K562 (cell line): ENCODE measurements around the gene VPS13D. TPM values are rescaled to one million over a fixed set of nuclear protein-coding genes. Genes with fewer than 3 reads are reported as not detected.

Source experiments
- ATAC-seq: fragments of 200-7000 bp; cut with Tn5 transposase; 3 replicates; pipeline ENCODE4 v1.9.1; 2020; ENCODE audit warnings: moderate library complexity
- BruUV-seq: library from RNA; stranded (reverse); fragments of 400-500 nt; replicated peaks from 2 replicates; lab custom pipeline; 2021; lab: Mats Ljungman, UMichigan
- CTCF ChIA-PET: fragments of 300-600 bp; formaldehyde crosslinking; extraction: SDS; loops from one replicate; lab custom pipeline; 2021; ENCODE audit warnings: low intra/inter-chr PET ratio; lab: Yijun Ruan, JAX
- POLR2A ChIA-PET: fragments of 300-600, 350-650 bp; sonication (Branson Sonifier 250); formaldehyde crosslinking; extraction: SDS; loops from one replicate; lab custom pipeline; 2021; ENCODE audit warnings: antibody characterized with exemption, inconsistent platforms; lab: Yijun Ruan, JAX
- DNase-seq, 4 experiments: peaks; one replicate each; pipeline versions ENCODE4 v3.0.0 to v3.0.0-alpha.2; 2011 to 2018; ENCODE audit warnings: low spot score in 3 of 4, mixed read lengths in 3 of 4; ENCODE audit errors: extremely low read depth in 1 of 4
- FAIRE-seq: peaks from 2 replicates; lab custom pipeline; 2011; peaks lifted over from hg19 to GRCh38; lab: Jason Lieb, UNC
- H2AFZ ChIP-seq: 2 replicates; pipeline ENCODE4 v1.6.0; 2011; ENCODE audit warnings: low read depth, low read length, control low read depth, inconsistent platforms
- H3K27ac ChIP-seq: fragments of 200-600 bp; 3 replicates; pipeline ENCODE4 v1.8.0; 2011; ENCODE audit warnings: low read depth, mild to moderate bottlenecking, control low read depth, inconsistent platforms, low read length, moderate library complexity, mixed read lengths; ENCODE audit errors: extremely low read depth
- H3K27me3 ChIP-seq, 2 experiments: fragments of 300-600 bp in 1 of 2; 2 replicates in 1 of 2; 3 replicates in 1 of 2; pipeline versions ENCODE4 v1.6.0 to v1.8.0; 2011; ENCODE audit warnings: inconsistent platforms in 2 of 2, low read length in 2 of 2, mild to moderate bottlenecking in 1 of 2, mixed read lengths in 1 of 2, moderate library complexity in 1 of 2; ENCODE audit not compliant: control insufficient read depth in 2 of 2, insufficient read depth in 2 of 2
- H3K36me3 ChIP-seq: fragments of 300-600 bp; 3 replicates; pipeline ENCODE4 v1.8.0; 2011; ENCODE audit warnings: mild to moderate bottlenecking, low read length, inconsistent platforms; ENCODE audit not compliant: control insufficient read depth, insufficient read depth
- H3K4me1 ChIP-seq, 2 experiments: fragments of 200-600 bp in 1 of 2; replicated peaks in 1 of 2; 2 replicates in 1 of 2; 3 replicates in 1 of 2; pipeline versions ENCODE4 v1.5.1 to v1.8.0; 2011; ENCODE audit warnings: inconsistent platforms in 2 of 2, low read length in 2 of 2, mild to moderate bottlenecking in 1 of 2, mixed read lengths in 1 of 2, moderate library complexity in 1 of 2; ENCODE audit not compliant: control insufficient read depth in 2 of 2, insufficient read depth in 2 of 2
- H3K4me2 ChIP-seq: 2 replicates; pipeline ENCODE4 v1.6.1; 2011; ENCODE audit warnings: low read length, control low read depth, inconsistent platforms, mixed read lengths; ENCODE audit not compliant: insufficient read depth
- H3K4me3 ChIP-seq: fragments of 200-600 bp; sonication (generic), shearing (Covaris generic); 2 replicates; pipeline ENCODE4 v1.5.1; 2016; ENCODE audit warnings: control low read depth, inconsistent platforms
- H3K79me2 ChIP-seq: fragments of 200-600 bp; 3 replicates; pipeline ENCODE4 v1.8.0; 2011; ENCODE audit warnings: low read length, inconsistent platforms; ENCODE audit not compliant: control insufficient read depth, insufficient read depth
- H3K9ac ChIP-seq, 2 experiments: 2 replicates each; pipeline versions ENCODE4 v1.6.0 to v1.6.1; 2011; ENCODE audit warnings: low read depth in 2 of 2, low read length in 2 of 2, control low read depth in 1 of 2, inconsistent platforms in 1 of 2, mild to moderate bottlenecking in 1 of 2, mixed read lengths in 1 of 2; ENCODE audit not compliant: insufficient read depth in 1 of 2
- H3K9me1 ChIP-seq: one replicate; pipeline ENCODE4 v1.6.0; 2011; ENCODE audit warnings: inconsistent platforms, mild to moderate bottlenecking, low read length, moderate library complexity; ENCODE audit not compliant: control insufficient read depth, insufficient read depth
- H3K9me3 ChIP-seq: replicated peaks from 2 replicates; pipeline ENCODE4 v1.5.1; 2011; ENCODE audit warnings: low read depth, low read length, inconsistent platforms; ENCODE audit not compliant: control insufficient read depth, insufficient read depth
- H4K20me1 ChIP-seq: replicated peaks from 2 replicates; pipeline ENCODE4 v1.6.1; 2011; ENCODE audit warnings: low read length, inconsistent platforms, mixed read lengths; ENCODE audit not compliant: control insufficient read depth, insufficient read depth
- ETV5 ChIP-seq: sonication (generic); formaldehyde crosslinking; IDR thresholded peaks from 2 replicates; pipeline ENCODE4 v1.4.0; 2020; ENCODE audit warnings: low read depth, mild to moderate bottlenecking, missing genetic modification reagents
- HINFP ChIP-seq: fragments of 450-650 bp; conservative IDR thresholded peaks from 2 replicates; pipeline ENCODE4 v1.6.1; 2016; ENCODE audit warnings: missing genetic modification characterization, low read depth, mild to moderate bottlenecking, control low read depth, missing compliant biosample characterization
- NFE2 ChIP-seq: IDR thresholded peaks from 2 replicates; pipeline ENCODE4 v1.6.1; 2014; ENCODE audit warnings: antibody characterized with exemption, low read depth
- RBM25 ChIP-seq: fragments of 200-400 bp; formaldehyde crosslinking; IDR thresholded peaks from 2 replicates; pipeline ENCODE4 v1.6.1; 2018; ENCODE audit warnings: low read length, low read depth, moderate library complexity; ENCODE audit not compliant: severe bottlenecking
- RREB1 ChIP-seq: fragments of 250-450 bp; sonication (Bioruptor Pico); IDR thresholded peaks from 2 replicates; pipeline ENCODE4 v1.4.0; 2020
- SAFB2 ChIP-seq: fragments of 200-400 bp; formaldehyde crosslinking; IDR thresholded peaks from 2 replicates; pipeline ENCODE4 v1.6.1; 2018; ENCODE audit warnings: borderline replicate concordance, low read length, low read depth, moderate library complexity; ENCODE audit not compliant: severe bottlenecking
- ZNF23 ChIP-seq: fragments of 250-450 bp; sonication (Bioruptor Pico); IDR thresholded peaks from 2 replicates; pipeline ENCODE4 v1.4.0; 2020; ENCODE audit warnings: mild to moderate bottlenecking
- ZNF609 ChIP-seq: sonication (generic); formaldehyde crosslinking; IDR thresholded peaks from 2 replicates; pipeline ENCODE4 v1.8.1; 2023; ENCODE audit warnings: missing genetic modification reagents, mild to moderate bottlenecking, borderline replicate concordance
- whole genome bisulfite sequencing: fragments of 100-300 bp; shearing (Covaris generic); methylation state at CpG from one replicate; pipeline ENCODE4 v1.1.6; 2016; ENCODE audit warnings: low coverage, mixed read lengths; ENCODE audit not compliant: insufficient coverage; ENCODE audit errors: missing lambda C conversion rate; 5-methylcytosine and 5-hydroxymethylcytosine counted together
- in situ Hi-C: fragments of 300-500 bp; cut with MboI; formaldehyde crosslinking; loops from 4 replicates; pipeline ENCODE4 v1.15.0; 2018; ENCODE audit warnings: inconsistent platforms, mixed read lengths
- intact Hi-C: fragments of 100-400 bp; cut with micrococcal nuclease; formaldehyde crosslinking; loops from 2 replicates; pipeline ENCODE4 v1.14.2; 2022
- polyA plus RNA-seq, 8 experiments: library from polyadenylated mRNA; depleted of rRNA in 4 of 8; stranded (reverse) in 5 of 8; unstranded in 3 of 8; fragments of >200 nt; fragmentation: Nextera tagmentation in 2 of 8; fragmentation: Illumina TruSeq in 1 of 8; extraction: Ambion mirVana in 2 of 8; extraction: Trizol in 1 of 8; gene quantifications; 2 replicates each; pipeline versions ENCODE4 v1.2.1 to v1.2.3, GENCODE V29; 2011 to 2014; ENCODE audit warnings: inconsistent platforms in 1 of 8, missing spikeins in 1 of 8
- total RNA-seq, 7 experiments: library from RNA; depleted of rRNA in 6 of 7; stranded (reverse); fragments of >200 nt in 6 of 7; fragmentation: Illumina TruSeq in 2 of 7; extraction: Trizol in 2 of 7; gene quantifications; 2 replicates each; pipeline versions ENCODE4 v1.2.1 to v1.2.3, GENCODE V29; 2011 to 2021; ENCODE audit warnings: low replicate concordance in 1 of 7

VPS13D gene
- total and polyA plus RNA-seq, 9 of the 15 experiments (the other 6 are each of a cell fraction or from before 2014, with no cell fraction given) = 6.1 to 51.5 (median 38.5) TPM

GRCh38 chr1:12502336-12503109, 272.7 kb downstream of the VPS13D start:
- peak; percentile 18; the same call in 2 of the 3 replicates for ATAC-seq
- H3K9ac ChIP-seq = peak overlapping the region in 1 of 2 experiments; percentile 78; a peak in 2 of 4 replicates
- no peak for TF ChIP-seq RBM25
- no peak for TF ChIP-seq NFE2
- no peak for TF ChIP-seq ETV5 (CRISPR knock-in tag)
- TF ChIP-seq RREB1 (CRISPR knock-in tag) = no peak
- TF ChIP-seq SAFB2 = no peak
- TF ChIP-seq ZNF609 (CRISPR knock-in tag) = no peak
- no peak for TF ChIP-seq ZNF23 (CRISPR knock-in tag)
- no peak for TF ChIP-seq HINFP (tag)

More at GRCh38 chr1:12502336-12503109, 272.7 kb downstream of the VPS13D start:
- no TSS peak for BruUV-seq
- no peaks in the 10 kb centered on the region for H3K9me3 ChIP-seq
- H3K79me2 ChIP-seq = peaks cover 7% of the 10 kb centered on the region; the same call in 1 of the 3 replicates
- WGBS = 82% methylated on average over 10 of the region's 11 CpGs
- CTCF ChIA-PET = no interaction called here
- H4K20me1 ChIP-seq = no peaks in the 10 kb centered on the region
- in situ Hi-C loops (no loop called here), intact Hi-C loops (no loop called here)
- no peak overlapping the region for H3K4me2 ChIP-seq
- no peak overlapping the region for H3K4me3 ChIP-seq
- DNase-seq = no peak
- peaks cover 14 to 16% of the 10 kb centered on the region in 2 experiments; a peak in 4 of 5 replicates for H3K4me1 ChIP-seq
- H3K36me3 ChIP-seq = peaks cover 53% of the 10 kb centered on the region
- no peak overlapping the region for H2AFZ ChIP-seq
- no peak overlapping the region for H3K27ac ChIP-seq
- H3K9me1 ChIP-seq = peaks cover 3% of the 10 kb centered on the region
- no peaks in the 10 kb centered on the region for H3K27me3 ChIP-seq
- no peak for FAIRE-seq
- POLR2A ChIA-PET = interaction anchor here (0.6 to 6.7 kb wide), 7 partner anchors 7 to 121 kb away, joined by 3 to 38 read pairs (median 3); no protein-coding TSS in a partner anchor
